Effector memory CD4-positive, alpha-beta T cell (primary cell): ENCODE data around the gene HTT.

Experiments used
- DNase-seq, 3 donors: peaks; one replicate each; pipeline ENCODE4 v3.0.0-alpha.2; 2020
- H3K27ac ChIP-seq: 2 replicates; pipeline ENCODE4 v1.7.0; 2013; ENCODE audit warnings: mild to moderate bottlenecking, low read length, moderate library complexity; ENCODE audit not compliant: insufficient read depth, poor library complexity, severe bottlenecking
- H3K27me3 ChIP-seq: replicated peaks from 2 replicates; pipeline ENCODE4 v1.7.0; 2013; ENCODE audit warnings: mild to moderate bottlenecking, low read length; ENCODE audit not compliant: insufficient read depth, control insufficient read depth, poor library complexity, severe bottlenecking
- H3K36me3 ChIP-seq: 2 replicates; pipeline ENCODE4 v1.7.0; 2013; ENCODE audit warnings: mild to moderate bottlenecking, low read length, moderate library complexity; ENCODE audit not compliant: control insufficient read depth, insufficient read depth
- H3K4me1 ChIP-seq: 2 replicates; pipeline ENCODE4 v1.7.0; 2013; ENCODE audit warnings: low read length, mild to moderate bottlenecking; ENCODE audit not compliant: control insufficient read depth, insufficient read depth, poor library complexity, severe bottlenecking
- H3K4me3 ChIP-seq: 2 replicates; pipeline ENCODE4 v1.7.0; 2013; ENCODE audit warnings: low read length, low read depth, mild to moderate bottlenecking; ENCODE audit not compliant: insufficient read depth, poor library complexity, severe bottlenecking
- H3K9me3 ChIP-seq: 2 replicates; pipeline ENCODE4 v1.7.0; 2013; ENCODE audit warnings: mild to moderate bottlenecking, low read length, moderate library complexity; ENCODE audit not compliant: control insufficient read depth

The HTT gene

DNA sequence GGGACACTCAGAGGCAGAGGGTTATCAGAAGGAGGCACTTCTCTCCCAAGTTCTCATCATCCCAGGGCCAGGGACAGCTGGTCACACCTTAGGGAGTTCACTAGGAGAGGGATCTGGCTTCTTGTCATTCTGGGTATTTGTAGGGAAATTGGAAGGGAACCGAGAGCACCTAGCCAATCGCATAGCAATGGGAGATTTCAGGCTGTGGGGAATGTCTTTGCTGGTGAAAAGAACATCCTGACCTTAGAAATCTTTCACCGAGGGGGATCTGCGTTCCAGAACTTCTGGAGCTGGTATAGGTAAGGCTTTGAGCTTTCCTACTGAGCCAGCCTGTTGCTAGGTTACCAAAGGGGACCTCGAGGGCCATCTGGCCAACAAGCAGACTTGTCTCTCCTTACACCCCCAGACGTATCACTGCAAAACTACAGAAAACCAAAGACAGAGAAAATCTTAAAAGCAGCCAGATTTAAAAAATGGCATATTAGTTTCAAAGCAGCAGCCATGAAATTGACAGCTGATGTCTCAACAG is 6.9 kb upstream of the HTT start:
- Histone ChIP-seq H3K4me3 (no peak overlapping the region), H3K9me3 (no peaks in the 10 kb centered on the region), H3K36me3 (no peaks in the 10 kb centered on the region), H3K4me1 (no peaks in the 10 kb centered on the region), H3K27ac (no peak overlapping the region), H3K27me3 (no peaks in the 10 kb centered on the region)
- DNase-seq: no peak

DNA sequence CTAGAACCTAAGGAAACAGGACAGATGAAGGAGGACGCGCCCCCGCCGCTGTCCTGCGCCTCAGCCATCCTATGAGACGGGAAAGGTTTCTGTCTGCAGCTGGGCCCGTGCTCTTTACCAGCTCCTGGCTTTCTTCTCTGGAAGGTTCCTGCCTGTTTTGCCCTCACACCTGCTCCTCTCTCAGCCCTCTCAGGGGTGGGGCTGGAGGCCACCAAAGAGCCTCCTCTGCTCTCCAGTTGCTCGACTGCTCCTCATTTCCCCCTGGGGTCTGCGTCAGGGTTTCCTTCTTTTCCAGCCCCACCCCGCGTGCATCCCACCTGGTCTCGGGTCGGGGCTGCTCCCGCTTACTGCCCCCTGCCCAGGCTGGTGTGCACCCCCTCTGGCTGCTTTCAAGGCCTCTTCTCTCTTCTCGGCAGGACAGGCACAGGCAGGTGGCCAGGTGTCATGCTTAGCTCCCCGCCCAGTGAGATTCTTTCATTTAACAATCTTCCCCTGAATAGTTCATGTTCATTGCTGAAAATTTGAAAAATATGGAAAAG is 4.8 kb upstream of the HTT start:
- Histone ChIP-seq H3K36me3 (no peaks in the 10 kb centered on the region), H3K27me3 (no peaks in the 10 kb centered on the region), H3K4me3 (no peak overlapping the region), H3K27ac (no peak overlapping the region), H3K9me3 (no peaks in the 10 kb centered on the region), H3K4me1 (peaks cover 6% of the 10 kb centered on the region)
- no peak for DNase-seq

GRCh38 chr4:3070709-3071500 is 3.6 kb upstream of the HTT start:
- H3K4me1 ChIP-seq: peaks cover 6% of the 10 kb centered on the region
- no peak overlapping the region for H3K27ac ChIP-seq
- H3K27me3 ChIP-seq: no peaks in the 10 kb centered on the region
- no peaks in the 10 kb centered on the region for H3K36me3 ChIP-seq
- DNase-seq: no peak
- no peaks in the 10 kb centered on the region for H3K9me3 ChIP-seq
- no peak overlapping the region for H3K4me3 ChIP-seq

DNA sequence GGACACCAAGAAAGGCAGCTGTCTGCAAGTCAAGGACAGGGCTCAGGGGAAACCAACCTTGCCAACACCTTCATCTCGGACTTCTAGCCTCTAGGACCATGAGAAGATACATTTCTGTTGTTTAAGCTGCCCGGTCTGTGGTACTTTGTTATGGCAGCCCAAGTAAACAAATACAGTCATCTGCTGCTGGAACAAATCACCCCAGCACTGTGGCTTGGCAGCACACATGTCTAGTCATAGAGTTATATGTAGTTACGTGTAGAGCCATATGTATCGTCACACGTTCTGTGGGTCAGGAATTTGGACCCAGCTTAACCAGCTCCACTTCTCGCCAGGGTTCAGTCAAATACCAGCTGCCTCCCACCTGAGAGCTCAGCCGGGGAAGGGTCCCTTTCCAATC is 2.7 kb upstream of the HTT start:
- H3K27ac ChIP-seq: no peak overlapping the region
- no peak overlapping the region for H3K4me3 ChIP-seq
- H3K27me3 ChIP-seq: no peaks in the 10 kb centered on the region
- DNase-seq: no peak
- H3K4me1 ChIP-seq: peaks cover 6% of the 10 kb centered on the region
- H3K9me3 ChIP-seq: no peaks in the 10 kb centered on the region
- no peaks in the 10 kb centered on the region for H3K36me3 ChIP-seq

DNA sequence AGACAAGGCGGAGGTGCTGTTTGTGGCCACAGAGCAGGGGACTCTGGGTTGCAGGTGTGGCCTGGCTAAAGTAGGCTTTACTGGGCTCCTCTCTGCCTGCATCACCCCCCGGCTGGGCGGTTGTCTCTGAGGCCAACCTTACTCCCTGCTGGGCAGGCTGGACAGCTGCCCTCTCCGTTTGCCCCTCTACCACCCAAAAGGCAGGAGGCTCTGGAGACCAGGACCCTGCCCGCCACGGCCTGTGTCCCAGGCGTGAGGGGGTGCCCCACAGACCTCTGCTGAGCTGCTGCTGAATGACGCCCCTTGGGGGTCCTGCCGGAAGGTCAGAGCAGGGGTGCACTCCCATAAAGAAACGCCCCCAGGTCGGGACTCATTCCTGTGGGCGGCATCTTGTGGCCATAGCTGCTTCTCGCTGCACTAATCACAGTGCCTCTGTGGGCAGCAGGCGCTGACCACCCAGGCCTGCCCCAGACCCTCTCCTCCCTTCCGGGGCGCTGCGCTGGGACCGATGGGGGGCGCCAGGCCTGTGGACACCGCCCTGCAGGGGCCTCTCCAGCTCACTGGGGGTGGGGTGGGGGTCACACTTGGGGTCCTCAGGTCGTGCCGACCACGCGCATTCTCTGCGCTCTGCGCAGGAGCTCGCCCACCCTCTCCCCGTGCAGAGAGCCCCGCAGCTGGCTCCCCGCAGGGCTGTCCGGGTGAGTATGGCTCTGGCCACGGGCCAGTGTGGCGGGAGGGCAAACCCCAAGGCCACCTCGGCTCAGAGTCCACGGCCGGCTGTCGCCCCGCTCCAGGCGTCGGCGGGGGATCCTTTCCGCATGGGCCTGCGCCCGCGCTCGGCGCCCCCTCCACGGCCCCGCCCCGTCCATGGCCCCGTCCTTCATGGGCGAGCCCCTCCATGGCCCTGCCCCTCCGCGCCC is 1.1 kb upstream of the HTT start:
- no peaks in the 10 kb centered on the region for H3K27me3 ChIP-seq
- H3K4me3 ChIP-seq: peak overlapping the region; percentile 65
- H3K9me3 ChIP-seq: no peaks in the 10 kb centered on the region
- peaks cover 6% of the 10 kb centered on the region for H3K4me1 ChIP-seq
- peak in 1 of 3 donors; percentile 1 for DNase-seq
- H3K36me3 ChIP-seq: no peaks in the 10 kb centered on the region
- H3K27ac ChIP-seq: no peak overlapping the region

DNA sequence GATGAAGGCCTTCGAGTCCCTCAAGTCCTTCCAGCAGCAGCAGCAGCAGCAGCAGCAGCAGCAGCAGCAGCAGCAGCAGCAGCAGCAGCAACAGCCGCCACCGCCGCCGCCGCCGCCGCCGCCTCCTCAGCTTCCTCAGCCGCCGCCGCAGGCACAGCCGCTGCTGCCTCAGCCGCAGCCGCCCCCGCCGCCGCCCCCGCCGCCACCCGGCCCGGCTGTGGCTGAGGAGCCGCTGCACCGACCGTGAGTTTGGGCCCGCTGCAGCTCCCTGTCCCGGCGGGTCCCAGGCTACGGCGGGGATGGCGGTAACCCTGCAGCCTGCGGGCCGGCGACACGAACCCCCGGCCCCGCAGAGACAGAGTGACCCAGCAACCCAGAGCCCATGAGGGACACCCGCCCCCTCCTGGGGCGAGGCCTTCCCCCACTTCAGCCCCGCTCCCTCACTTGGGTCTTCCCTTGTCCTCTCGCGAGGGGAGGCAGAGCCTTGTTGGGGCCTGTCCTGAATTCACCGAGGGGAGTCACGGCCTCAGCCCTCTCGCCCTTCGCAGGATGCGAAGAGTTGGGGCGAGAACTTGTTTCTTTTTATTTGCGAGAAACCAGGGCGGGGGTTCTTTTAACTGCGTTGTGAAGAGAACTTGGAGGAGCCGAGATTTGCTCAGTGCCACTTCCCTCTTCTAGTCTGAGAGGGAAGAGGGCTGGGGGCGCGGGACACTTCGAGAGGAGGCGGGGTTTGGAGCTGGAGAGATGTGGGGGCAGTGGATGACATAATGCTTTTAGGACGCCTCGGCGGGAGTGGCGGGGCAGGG is 568 bp downstream of the HTT start:
- no peaks in the 10 kb centered on the region for H3K27me3 ChIP-seq
- no peaks in the 10 kb centered on the region for H3K9me3 ChIP-seq
- H3K4me3 ChIP-seq: peak overlapping the region; percentile 89
- H3K4me1 ChIP-seq: peaks cover 6% of the 10 kb centered on the region
- peak overlapping the region; percentile 84 for H3K27ac ChIP-seq
- no peaks in the 10 kb centered on the region for H3K36me3 ChIP-seq
- DNase-seq: peak; percentile 20 to 41 (median 40)

DNA sequence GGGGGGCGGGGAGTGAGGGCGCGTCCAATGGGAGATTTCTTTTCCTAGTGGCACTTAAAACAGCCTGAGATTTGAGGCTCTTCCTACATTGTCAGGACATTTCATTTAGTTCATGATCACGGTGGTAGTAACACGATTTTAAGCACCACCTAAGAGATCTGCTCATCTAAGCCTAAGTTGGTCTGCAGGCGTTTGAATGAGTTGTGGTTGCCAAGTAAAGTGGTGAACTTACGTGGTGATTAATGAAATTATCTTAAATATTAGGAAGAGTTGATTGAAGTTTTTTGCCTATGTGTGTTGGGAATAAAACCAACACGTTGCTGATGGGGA is 1.1 kb downstream of the HTT start:
- no peaks in the 10 kb centered on the region for H3K27me3 ChIP-seq
- DNase-seq: no peak
- no peaks in the 10 kb centered on the region for H3K36me3 ChIP-seq
- H3K4me1 ChIP-seq: peaks cover 6% of the 10 kb centered on the region
- no peaks in the 10 kb centered on the region for H3K9me3 ChIP-seq
- H3K27ac ChIP-seq: no peak overlapping the region
- peak overlapping the region; percentile 89 for H3K4me3 ChIP-seq

- Histone ChIP-seq H3K36me3 (no peaks in the 10 kb centered on the region), H3K27me3 (no peaks in the 10 kb centered on the region), H3K4me1 (peaks cover 6% of the 10 kb centered on the region), H3K9me3 (no peaks in the 10 kb centered on the region), H3K4me3 (no peak overlapping the region), H3K27ac (no peak overlapping the region)
- DNase-seq: no peak
Measured at GRCh38 chr4:3077796-3078195, 3.3 kb downstream of the HTT start.

- Histone ChIP-seq H3K4me3 (no peak overlapping the region), H3K36me3 (no peaks in the 10 kb centered on the region), H3K27me3 (no peaks in the 10 kb centered on the region), H3K4me1 (no peaks in the 10 kb centered on the region), H3K27ac (no peak overlapping the region), H3K9me3 (no peaks in the 10 kb centered on the region)
- DNase-seq: no peak
Measured at GRCh38 chr4:3079694-3080123, 5.2 kb downstream of the HTT start.
